ENCODE measurements around the gene AURKB. TPM values are rescaled to one million over a fixed set of nuclear protein-coding genes. Genes with fewer than 3 reads are reported as not detected.

Gene AURKB
- total RNA-seq, 1 donor = 3.6 TPM

DNA sequence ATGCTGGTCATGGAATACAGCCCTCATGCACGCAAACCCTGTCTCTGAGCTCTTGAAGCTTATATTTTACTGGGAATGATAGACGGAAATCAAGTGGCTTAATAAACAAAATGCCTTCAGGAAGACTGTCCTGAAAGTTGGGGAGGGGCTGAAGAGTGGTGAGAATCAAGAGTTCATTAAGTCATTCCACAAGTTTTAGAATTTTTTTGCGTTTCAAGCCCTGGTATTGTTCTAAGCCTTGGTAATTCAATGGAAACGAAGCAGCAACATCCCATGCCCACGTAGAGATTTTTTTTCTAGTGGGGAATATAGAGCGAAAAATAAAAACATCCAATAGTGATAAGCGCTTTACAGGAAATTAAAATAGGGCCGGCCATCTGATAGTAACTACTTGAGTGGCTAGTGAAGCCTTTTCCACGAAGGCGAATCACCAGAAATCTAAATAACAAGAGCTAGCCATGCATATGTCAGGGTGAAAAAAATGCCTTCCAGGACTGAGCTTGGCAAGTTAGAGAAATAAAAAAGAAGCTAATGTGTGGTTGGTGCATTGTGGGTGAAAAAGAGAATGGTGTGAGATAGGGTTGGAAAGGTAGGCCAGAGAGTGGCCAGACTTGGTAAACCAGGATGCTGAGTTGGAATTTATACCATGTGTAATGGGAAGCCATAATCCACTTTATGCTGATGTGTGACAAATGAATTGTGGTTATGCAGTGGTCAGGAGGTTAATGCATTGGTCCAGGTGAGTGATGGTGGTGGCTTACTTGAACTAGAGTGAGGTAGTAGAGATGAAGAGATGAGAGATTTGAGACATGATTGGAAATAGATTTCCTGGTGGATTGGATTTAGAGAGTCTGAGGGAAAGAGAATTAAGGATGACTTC, 39.5 kb upstream of the AURKB start:
- Histone ChIP-seq H2AFZ (ENCODE audit: low read length) (peak overlapping the region; percentile 98), H3K27ac (ENCODE audit: low read depth, low read length) (peak overlapping the region; percentile 73), H3K27me3 (ENCODE audit: insufficient read depth, low read length) (no peaks in the 10 kb centered on the region), H3K36me3 (ENCODE audit: insufficient read depth, low read length) (peaks cover 6% of the 10 kb centered on the region), H3K79me2 (ENCODE audit: insufficient read depth, low read length) (peaks cover 46% of the 10 kb centered on the region), H3K4me3 (ENCODE audit: insufficient read depth, low read length) (peak overlapping the region; percentile 86), H3K4me2 (ENCODE audit: insufficient read depth, low read length) (peak overlapping the region; percentile 94), H3K9me3 (ENCODE audit: low read depth, low read length) (no peaks in the 10 kb centered on the region), H3K4me1 (ENCODE audit: insufficient read depth, low read length) (peaks cover 9% of the 10 kb centered on the region), H4K20me1 (ENCODE audit: insufficient read depth, low read length) (peaks cover under 1% of the 10 kb centered on the region)
- TF ChIP-seq, protein P1, sequence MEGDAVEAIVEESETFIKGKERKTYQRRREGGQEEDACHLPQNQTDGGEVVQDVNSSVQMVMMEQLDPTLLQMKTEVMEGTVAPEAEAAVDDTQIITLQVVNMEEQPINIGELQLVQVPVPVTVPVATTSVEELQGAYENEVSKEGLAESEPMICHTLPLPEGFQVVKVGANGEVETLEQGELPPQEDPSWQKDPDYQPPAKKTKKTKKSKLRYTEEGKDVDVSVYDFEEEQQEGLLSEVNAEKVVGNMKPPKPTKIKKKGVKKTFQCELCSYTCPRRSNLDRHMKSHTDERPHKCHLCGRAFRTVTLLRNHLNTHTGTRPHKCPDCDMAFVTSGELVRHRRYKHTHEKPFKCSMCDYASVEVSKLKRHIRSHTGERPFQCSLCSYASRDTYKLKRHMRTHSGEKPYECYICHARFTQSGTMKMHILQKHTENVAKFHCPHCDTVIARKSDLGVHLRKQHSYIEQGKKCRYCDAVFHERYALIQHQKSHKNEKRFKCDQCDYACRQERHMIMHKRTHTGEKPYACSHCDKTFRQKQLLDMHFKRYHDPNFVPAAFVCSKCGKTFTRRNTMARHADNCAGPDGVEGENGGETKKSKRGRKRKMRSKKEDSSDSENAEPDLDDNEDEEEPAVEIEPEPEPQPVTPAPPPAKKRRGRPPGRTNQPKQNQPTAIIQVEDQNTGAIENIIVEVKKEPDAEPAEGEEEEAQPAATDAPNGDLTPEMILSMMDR (IDR thresholded peaks at IDR 0.05; ENCODE audit: extremely low read depth, low read depth, low read length) = no peak
- DNase-seq (ENCODE audit: insufficient read length, low spot score, missing footprints) = peak; percentile 59

DNA sequence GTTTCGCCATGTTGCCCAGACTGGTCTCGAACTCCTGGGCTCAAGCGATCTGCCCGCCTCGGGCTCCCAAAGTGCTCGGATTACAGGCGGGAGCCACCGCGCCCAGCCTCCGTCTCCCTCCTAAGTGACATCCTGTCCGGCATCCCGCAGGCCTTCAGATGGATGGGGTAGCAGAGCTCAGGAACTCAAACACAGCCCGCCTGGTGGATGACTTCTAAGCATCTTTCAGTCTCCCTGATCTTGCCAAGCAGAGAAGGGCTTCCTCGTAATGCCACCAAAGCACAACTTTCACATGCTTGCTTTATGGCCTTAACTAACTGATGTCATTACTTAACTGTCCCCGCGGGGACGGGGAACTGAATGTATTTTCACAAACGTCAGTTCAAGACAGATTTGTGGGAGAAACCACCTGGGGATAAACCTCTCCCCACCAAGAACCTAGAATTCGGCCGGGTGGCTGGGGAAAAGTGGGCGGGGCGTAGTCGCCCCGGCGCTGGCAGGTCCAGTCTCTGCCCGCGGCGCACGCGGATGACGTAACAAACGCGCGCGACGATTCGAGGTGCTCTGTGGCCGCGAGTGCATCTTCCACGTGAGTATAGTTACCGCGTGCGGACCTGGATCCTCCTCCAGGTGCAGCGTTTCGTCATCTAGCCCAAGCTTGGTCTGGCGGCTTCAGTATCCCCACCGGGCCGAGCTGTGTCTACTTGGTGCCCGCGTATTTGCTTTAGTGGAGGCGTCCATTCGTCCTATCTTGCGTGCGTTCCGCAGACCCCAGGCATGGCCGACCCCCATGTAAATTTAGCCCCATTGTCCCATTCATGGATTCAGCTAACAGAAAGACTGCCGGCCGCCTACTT, 38.6 kb upstream of the AURKB start, which contains the start of gene PFAS:
Gene PFAS (plus strand): TSS at position 539 of the 857 bp plus-strand sequence. CDS start 4,649 bp downstream, outside the sequence.
- H3K27me3 ChIP-seq (ENCODE audit: insufficient read depth, low read length) = no peaks in the 10 kb centered on the region
- peak; percentile 97 for DNase-seq (ENCODE audit: insufficient read length, low spot score, missing footprints)
- no peaks in the 10 kb centered on the region for H3K9me3 ChIP-seq (ENCODE audit: low read depth, low read length)
- H3K4me3 ChIP-seq (ENCODE audit: insufficient read depth, low read length) = peak within 1 kb of the TSS; percentile 86
- TF ChIP-seq, protein P1 (IDR thresholded peaks at IDR 0.05; ENCODE audit: extremely low read depth, low read depth, low read length) = no peak
- peak within 1 kb of the TSS; percentile 73 for H3K27ac ChIP-seq (ENCODE audit: low read depth, low read length)
- H3K4me2 ChIP-seq (ENCODE audit: insufficient read depth, low read length) = peak within 1 kb of the TSS; percentile 94
- peak within 1 kb of the TSS; percentile 98 for H2AFZ ChIP-seq (ENCODE audit: low read length)
- H3K79me2 ChIP-seq (ENCODE audit: insufficient read depth, low read length) = peaks cover 51% of the 10 kb centered on the region
- H3K36me3 ChIP-seq (ENCODE audit: insufficient read depth, low read length) = peaks cover 6% of the 10 kb centered on the region
- peaks cover 9% of the 10 kb centered on the region for H3K4me1 ChIP-seq (ENCODE audit: insufficient read depth, low read length)
- peaks cover 2% of the 10 kb centered on the region for H4K20me1 ChIP-seq (ENCODE audit: insufficient read depth, low read length)

- Histone ChIP-seq H3K27ac (ENCODE audit: low read depth, low read length) (no peak overlapping the region), H3K4me2 (ENCODE audit: insufficient read depth, low read length) (no peak overlapping the region), H4K20me1 (ENCODE audit: insufficient read depth, low read length) (peaks cover 2% of the 10 kb centered on the region), H3K4me1 (ENCODE audit: insufficient read depth, low read length) (peaks cover 4% of the 10 kb centered on the region), H2AFZ (ENCODE audit: low read length) (no peak overlapping the region), H3K27me3 (ENCODE audit: insufficient read depth, low read length) (no peaks in the 10 kb centered on the region), H3K79me2 (ENCODE audit: insufficient read depth, low read length) (peaks cover 30% of the 10 kb centered on the region), H3K9me3 (ENCODE audit: low read depth, low read length) (no peaks in the 10 kb centered on the region), H3K4me3 (ENCODE audit: insufficient read depth, low read length) (no peak overlapping the region), H3K36me3 (ENCODE audit: insufficient read depth, low read length) (peaks cover 12% of the 10 kb centered on the region)
- DNase-seq (ENCODE audit: insufficient read length, low spot score, missing footprints) = no peak
- TF ChIP-seq, protein P1 (IDR thresholded peaks at IDR 0.05; ENCODE audit: extremely low read depth, low read depth, low read length) = no peak
Measured at GRCh38 chr17:8244768-8245167, 34.4 kb upstream of the AURKB start.
